ENCODE results near the gene HUWE1.

- TF ChIP-seq CTCF (IDR thresholded peaks at IDR 0.05; ENCODE audit: insufficient read depth, low read depth, low read length) (no peak), EZH2 (IDR thresholded peaks at IDR 0.05; ENCODE audit: insufficient read depth, low read length) (no peak)
Measured at GRCh38 chrX:53580742-53581504, 105.6 kb downstream of the HUWE1 start.
